PC-9 (cell line): ENCODE results near the gene WNK3.
"Not testable (repeated sequence)": the region's sequence is repeated elsewhere in the genome, so short reads cannot be mapped to it uniquely, and the experiment has no call there.

ENCODE experiments used
- EZH2 ChIP-seq: fragments of 200-600 bp; sonication (generic); IDR thresholded peaks from 2 replicates; pipeline ENCODE4 v1.8.0; 2017; ENCODE audit warnings: antibody characterized with exemption, low read depth
- TF ChIP-seq, protein P1 (sequence below): fragments of 200-600 bp; sonication (generic); conservative IDR thresholded peaks from 2 replicates; pipeline ENCODE4 v1.6.1; 2017; ENCODE audit warnings: mixed run types, antibody characterized with exemption, mild to moderate bottlenecking, moderate library complexity

DNA sequence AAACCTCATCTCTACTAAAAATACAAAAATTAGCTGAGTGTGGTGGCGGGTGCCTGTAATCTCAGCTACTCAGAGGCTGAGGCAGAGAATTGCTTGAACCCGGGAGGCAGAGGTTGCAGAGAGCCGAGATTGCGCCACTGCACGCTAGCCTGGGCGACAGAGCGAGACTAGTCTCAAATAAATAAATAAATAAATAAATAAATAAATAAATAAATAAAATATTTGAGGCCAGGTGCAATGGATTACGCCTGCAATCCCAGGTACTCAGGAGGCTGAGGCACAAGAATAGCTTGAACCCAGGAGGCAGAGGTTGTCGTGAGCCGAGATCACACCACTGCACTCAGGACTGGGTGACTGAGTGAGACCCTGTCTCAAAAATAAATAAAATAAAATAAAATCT is 20.5 kb downstream of the WNK3 start:
- TF ChIP-seq, protein P1, sequence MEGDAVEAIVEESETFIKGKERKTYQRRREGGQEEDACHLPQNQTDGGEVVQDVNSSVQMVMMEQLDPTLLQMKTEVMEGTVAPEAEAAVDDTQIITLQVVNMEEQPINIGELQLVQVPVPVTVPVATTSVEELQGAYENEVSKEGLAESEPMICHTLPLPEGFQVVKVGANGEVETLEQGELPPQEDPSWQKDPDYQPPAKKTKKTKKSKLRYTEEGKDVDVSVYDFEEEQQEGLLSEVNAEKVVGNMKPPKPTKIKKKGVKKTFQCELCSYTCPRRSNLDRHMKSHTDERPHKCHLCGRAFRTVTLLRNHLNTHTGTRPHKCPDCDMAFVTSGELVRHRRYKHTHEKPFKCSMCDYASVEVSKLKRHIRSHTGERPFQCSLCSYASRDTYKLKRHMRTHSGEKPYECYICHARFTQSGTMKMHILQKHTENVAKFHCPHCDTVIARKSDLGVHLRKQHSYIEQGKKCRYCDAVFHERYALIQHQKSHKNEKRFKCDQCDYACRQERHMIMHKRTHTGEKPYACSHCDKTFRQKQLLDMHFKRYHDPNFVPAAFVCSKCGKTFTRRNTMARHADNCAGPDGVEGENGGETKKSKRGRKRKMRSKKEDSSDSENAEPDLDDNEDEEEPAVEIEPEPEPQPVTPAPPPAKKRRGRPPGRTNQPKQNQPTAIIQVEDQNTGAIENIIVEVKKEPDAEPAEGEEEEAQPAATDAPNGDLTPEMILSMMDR, result not testable (repeated sequence)
- TF ChIP-seq EZH2, result not testable (repeated sequence)
